IPS-11a (cell line): Measurements from ENCODE around the gene TSHZ2.
"Not testable (repeated sequence)": the region's sequence is repeated elsewhere in the genome, so short reads cannot be mapped to it uniquely, and the experiment has no call there.

Experiments
- H3K4me3 ChIP-seq: one replicate; pipeline ENCODE4 v1.5.1; 2013; ENCODE audit warnings: low read depth, low read length, control low read depth

The TSHZ2 gene

GRCh38 chr20:53517146-53517545 is 545.0 kb downstream of the TSHZ2 start:
- H3K4me3 ChIP-seq = no peak overlapping the region

- not testable (repeated sequence) for H3K4me3 ChIP-seq
These were observed 549.3 kb downstream of the TSHZ2 start for GRCh38 chr20:53521421-53521820.

- H3K4me3 ChIP-seq = no peak overlapping the region
These were observed 549.9 kb downstream of the TSHZ2 start for GRCh38 chr20:53522026-53522425.

GRCh38 chr20:53522696-53523095 is 550.5 kb downstream of the TSHZ2 start:
- H3K4me3 ChIP-seq = no peak overlapping the region

GRCh38 chr20:53523615-53524014 is 551.5 kb downstream of the TSHZ2 start:
- not testable (repeated sequence) for H3K4me3 ChIP-seq

- no peak overlapping the region for H3K4me3 ChIP-seq
These were observed 552.6 kb downstream of the TSHZ2 start for GRCh38 chr20:53524589-53525312.

- H3K4me3 ChIP-seq = no peak overlapping the region
These were observed 555.0 kb downstream of the TSHZ2 start for GRCh38 chr20:53527196-53527595.

- no peak overlapping the region for H3K4me3 ChIP-seq
These were observed 557.5 kb downstream of the TSHZ2 start for GRCh38 chr20:53529658-53530057.

- H3K4me3 ChIP-seq = no peak overlapping the region
These were observed 558.3 kb downstream of the TSHZ2 start for GRCh38 chr20:53530440-53530839.

- H3K4me3 ChIP-seq = not testable (repeated sequence)
These were observed 560.6 kb downstream of the TSHZ2 start for GRCh38 chr20:53532654-53533312.

- H3K4me3 ChIP-seq = no peak overlapping the region
These were observed 561.3 kb downstream of the TSHZ2 start for GRCh38 chr20:53533500-53533899.

- no peak overlapping the region for H3K4me3 ChIP-seq
These were observed 561.9 kb downstream of the TSHZ2 start for GRCh38 chr20:53534037-53534436.

- no peak overlapping the region for H3K4me3 ChIP-seq
These were observed 563.7 kb downstream of the TSHZ2 start for GRCh38 chr20:53535878-53536277.

- not testable (repeated sequence) for H3K4me3 ChIP-seq
These were observed 564.2 kb downstream of the TSHZ2 start for GRCh38 chr20:53536382-53536781.

GRCh38 chr20:53539516-53539915 is 567.4 kb downstream of the TSHZ2 start:
- H3K4me3 ChIP-seq = no peak overlapping the region
